ENCODE results near the gene ZYG11B.
"Not testable (repeated sequence)": the region's sequence is repeated elsewhere in the genome, so short reads cannot be mapped to it uniquely, and the experiment has no call there.

The ZYG11B gene

GRCh38 chr1:52726265-52727113, at the start of gene ZYG11B:
TSS of gene ZYG11B (plus strand) at chr1:52726453. CDS start at chr1:52726654, 201 bp downstream.
- peak; percentile 87 for DNase-seq

GRCh38 chr1:52677076-52677806, 49.0 kb upstream of the ZYG11B start:
- DNase-seq = no peak

- no peak for DNase-seq
These were observed 47.2 kb upstream of the ZYG11B start for GRCh38 chr1:52679048-52679447.

- DNase-seq = no peak
These were observed 46.8 kb upstream of the ZYG11B start for GRCh38 chr1:52679498-52679897.

- DNase-seq = no peak
These were observed 45.9 kb upstream of the ZYG11B start for GRCh38 chr1:52680353-52680752.

- no peak for DNase-seq
These were observed 45.1 kb upstream of the ZYG11B start for GRCh38 chr1:52681136-52681535.

GRCh38 chr1:52683367-52683940, 42.8 kb upstream of the ZYG11B start:
- DNase-seq = no peak

GRCh38 chr1:52684545-52684944, 41.7 kb upstream of the ZYG11B start:
- no peak for DNase-seq

- DNase-seq = peak; percentile 63
These were observed 39.9 kb upstream of the ZYG11B start for GRCh38 chr1:52686261-52686751.

- no peak for DNase-seq
These were observed 39.4 kb upstream of the ZYG11B start for GRCh38 chr1:52686830-52687229.

- peak; percentile 4 for DNase-seq
These were observed 34.4 kb upstream of the ZYG11B start for GRCh38 chr1:52691821-52692220.

- no peak for DNase-seq
These were observed 33.6 kb upstream of the ZYG11B start for GRCh38 chr1:52692697-52693096.

GRCh38 chr1:52693351-52693750, 32.9 kb upstream of the ZYG11B start:
- not testable (repeated sequence) for DNase-seq

GRCh38 chr1:52693843-52694242, 32.4 kb upstream of the ZYG11B start:
- no peak for DNase-seq

- no peak for DNase-seq
These were observed 30.6 kb upstream of the ZYG11B start for GRCh38 chr1:52695627-52696026.

GRCh38 chr1:52697795-52698674, 28.2 kb upstream of the ZYG11B start, which contains the start of gene COA7:
TSS of gene COA7 (minus strand) at chr1:52698347. CDS start at chr1:52698326, 21 bp downstream.
- DNase-seq = peak; percentile 85

- peak; percentile 83 for DNase-seq
These were observed 23.1 kb upstream of the ZYG11B start for GRCh38 chr1:52702886-52703787.

- no peak for DNase-seq
These were observed 20.1 kb upstream of the ZYG11B start for GRCh38 chr1:52706136-52706670.

GRCh38 chr1:52706941-52707926, 19.0 kb upstream of the ZYG11B start:
- DNase-seq = no peak

Measured in fibroblast of skin of right biceps (primary cell).